HG03565 (cell line): ENCODE measurements around the gene AKT1.

ENCODE experiments used
- ATAC-seq: cut with Tn5 transposase; IDR thresholded peaks from one replicate; pipeline ENCODE4 v1.9.1; 2021; ENCODE audit warnings: mild to moderate bottlenecking, moderate library complexity; ENCODE audit not compliant: unreplicated experiment

Gene AKT1

GRCh38 chr14:104774453-104775072 is 21.0 kb downstream of the AKT1 start:
- no peak for ATAC-seq

- no peak for ATAC-seq
These were observed 21.8 kb downstream of the AKT1 start for GRCh38 chr14:104773505-104774452.

- ATAC-seq: no peak
These were observed 22.6 kb downstream of the AKT1 start for GRCh38 chr14:104772707-104773504.

GRCh38 chr14:104771918-104772706 is 23.4 kb downstream of the AKT1 start:
- no peak for ATAC-seq

GRCh38 chr14:104771374-104771773 is 24.2 kb downstream of the AKT1 start:
- no peak for ATAC-seq

- ATAC-seq: no peak
These were observed 24.7 kb downstream of the AKT1 start for GRCh38 chr14:104770851-104771272.

- no peak for ATAC-seq
These were observed 25.4 kb downstream of the AKT1 start for GRCh38 chr14:104770072-104770579.

GRCh38 chr14:104769324-104770071 is 26.1 kb downstream of the AKT1 start:
- ATAC-seq: no peak

GRCh38 chr14:104768437-104769323 is 26.9 kb downstream of the AKT1 start:
- ATAC-seq: no peak

- no peak for ATAC-seq
These were observed 28.0 kb downstream of the AKT1 start for GRCh38 chr14:104767634-104767918.

GRCh38 chr14:104766863-104767633 is 28.5 kb downstream of the AKT1 start:
- ATAC-seq: no peak

GRCh38 chr14:104766256-104766862 is 29.2 kb downstream of the AKT1 start:
- no peak for ATAC-seq

GRCh38 chr14:104765517-104765916 is 30.0 kb downstream of the AKT1 start:
- ATAC-seq: no peak

GRCh38 chr14:104758981-104759969 is 36.3 kb downstream of the AKT1 start:
- ATAC-seq: no peak

GRCh38 chr14:104757681-104758392 is 37.7 kb downstream of the AKT1 start:
- ATAC-seq: no peak

GRCh38 chr14:104757238-104757585 is 38.3 kb downstream of the AKT1 start:
- ATAC-seq: no peak
